NCI-H1436 (cell line): Measurements from ENCODE around the gene IGFBP3.

ENCODE experiments used
- DNase-seq: peaks from one replicate; lab custom pipeline; 2025; lab: John Stamatoyannopoulos, UW

IGFBP3 gene

DNA sequence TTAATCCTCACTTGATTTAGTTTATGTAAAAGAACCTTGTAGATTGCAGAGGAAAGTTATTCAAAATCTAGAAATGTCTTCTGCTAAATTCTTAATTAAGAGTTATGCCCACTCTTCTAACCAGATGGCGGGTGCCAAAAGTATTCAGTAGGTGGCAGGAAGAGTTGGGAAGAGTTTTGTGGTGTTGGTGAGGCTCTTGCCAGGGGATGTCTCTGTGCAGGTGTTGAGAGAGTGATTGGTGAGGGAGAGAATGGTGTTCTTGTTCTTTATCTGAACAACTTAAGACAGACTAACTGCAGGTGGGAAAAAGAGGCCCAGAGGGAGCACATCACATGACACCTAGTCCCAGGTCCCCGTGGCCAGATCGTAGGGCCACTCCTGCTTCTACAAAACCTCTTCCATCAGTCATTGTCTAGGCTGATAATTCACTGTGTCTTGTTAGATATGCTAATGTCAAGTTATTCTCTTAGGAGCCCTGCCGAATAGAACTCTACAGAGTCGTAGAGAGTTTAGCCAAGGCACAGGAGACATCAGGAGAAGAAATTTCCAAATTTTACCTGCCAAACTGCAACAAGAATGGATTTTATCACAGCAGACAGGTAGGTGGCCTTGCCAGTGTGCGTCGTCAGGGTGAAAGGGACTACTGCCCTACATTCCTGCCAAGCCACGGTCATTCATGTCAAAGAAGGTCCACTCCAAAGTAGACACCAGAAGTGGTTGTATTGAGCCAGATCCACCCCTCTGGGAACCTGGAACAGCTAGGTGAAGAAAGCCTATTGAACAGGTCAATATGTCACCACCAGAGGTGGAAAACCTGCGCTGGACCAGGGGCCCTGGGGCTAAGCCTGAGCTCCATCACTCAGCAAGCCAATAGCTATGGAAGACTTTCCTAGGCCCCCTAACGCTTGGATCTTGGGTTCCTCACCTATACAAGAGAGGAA lies 29.3 kb downstream of the IGFBP3 start:
- no peak for DNase-seq

DNA sequence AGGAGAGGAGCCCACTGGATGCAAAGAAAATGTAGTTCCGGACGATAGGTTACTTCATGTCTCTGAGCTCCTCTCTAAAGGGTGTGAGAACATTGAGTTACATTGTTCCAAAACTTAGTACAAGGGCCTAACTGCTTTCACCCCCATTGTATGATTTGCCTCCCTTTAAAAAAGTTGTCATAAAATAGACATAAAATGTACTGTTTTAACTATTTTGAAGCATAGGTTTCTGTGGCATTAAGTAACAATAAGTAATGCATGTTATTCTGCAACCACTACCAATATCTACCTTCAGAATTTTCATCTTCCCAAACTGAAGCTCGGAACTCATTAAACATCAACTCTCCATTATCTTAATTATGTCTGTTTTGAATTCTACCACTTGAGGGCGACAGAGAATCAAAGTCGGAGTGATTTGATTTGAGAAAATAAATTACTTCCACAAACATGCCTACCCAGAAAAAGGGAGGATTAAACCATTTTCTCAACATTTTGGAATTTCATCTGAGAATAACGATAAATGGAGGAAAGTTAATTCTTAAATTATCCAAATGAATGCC lies 30.1 kb downstream of the IGFBP3 start:
- DNase-seq, result peak; percentile 5

DNA sequence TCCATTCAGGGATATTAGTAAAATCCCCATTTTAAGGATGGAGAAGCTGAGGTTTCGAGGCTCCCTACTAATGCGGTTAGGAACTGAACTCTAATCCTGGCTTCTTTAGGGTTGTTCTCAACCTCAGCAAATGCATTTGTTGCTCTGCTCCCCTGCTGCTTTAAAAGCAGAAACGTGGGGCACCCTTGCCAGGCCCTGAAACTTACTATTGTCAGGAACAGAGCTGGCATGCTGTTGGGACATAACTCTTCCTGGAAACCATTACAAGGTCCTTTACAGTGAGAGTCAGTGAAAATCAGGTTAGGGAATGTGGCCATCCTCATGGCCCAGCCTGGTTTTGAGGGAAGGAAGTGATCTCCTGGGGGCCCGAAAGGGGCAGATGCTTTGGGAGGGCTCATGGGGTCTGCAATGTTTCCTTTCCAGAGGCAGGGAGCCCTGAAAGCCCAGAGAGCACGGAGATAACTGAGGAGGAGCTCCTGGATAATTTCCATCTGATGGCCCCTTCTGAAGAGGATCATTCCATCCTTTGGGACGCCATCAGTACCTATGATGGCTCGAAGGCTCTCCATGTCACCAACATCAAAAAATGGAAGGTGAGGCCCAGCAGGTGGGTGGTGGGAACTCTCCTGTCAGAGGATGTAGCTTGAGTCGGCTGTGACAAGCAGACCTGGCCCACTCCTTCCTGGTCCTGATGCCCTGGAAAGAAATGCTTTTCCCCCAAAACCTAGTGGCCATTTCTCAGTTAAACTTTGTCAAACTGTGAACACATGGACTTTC lies 30.8 kb downstream of the IGFBP3 start:
- DNase-seq, result no peak

DNA sequence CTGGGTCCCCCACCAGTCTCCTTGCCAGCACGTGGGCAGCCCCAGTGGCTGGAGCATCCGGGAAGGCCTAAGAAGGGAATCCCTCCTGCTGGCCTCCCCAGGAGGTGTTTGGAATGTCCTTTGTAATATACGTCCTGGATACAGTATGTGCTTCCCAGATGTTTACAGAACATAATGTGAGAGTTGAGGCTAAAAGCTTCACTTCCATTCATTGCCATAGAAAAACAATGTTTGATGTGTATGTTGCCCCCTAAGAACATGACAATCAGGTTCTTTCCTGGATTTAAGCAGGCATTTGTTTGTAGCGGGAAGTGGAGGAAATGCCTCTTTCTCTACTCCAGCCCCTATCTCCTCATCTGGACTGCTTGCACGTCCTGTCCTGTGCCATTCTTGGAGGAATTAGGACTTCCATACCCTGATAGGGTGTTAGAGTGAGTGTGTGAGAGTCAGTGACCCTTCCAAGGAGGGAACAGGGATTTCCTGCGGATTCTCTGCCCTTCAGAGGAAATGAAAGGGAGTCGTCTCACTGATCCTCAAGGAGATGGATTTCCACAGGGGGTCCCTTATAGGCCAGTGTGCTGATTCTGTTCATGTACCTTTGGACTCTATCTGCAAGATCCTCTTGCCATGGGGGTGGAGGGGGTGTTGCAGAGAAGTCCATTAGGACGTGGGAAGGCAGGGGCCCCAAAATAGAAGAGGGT lies 31.6 kb downstream of the IGFBP3 start:
- DNase-seq, result no peak

DNA sequence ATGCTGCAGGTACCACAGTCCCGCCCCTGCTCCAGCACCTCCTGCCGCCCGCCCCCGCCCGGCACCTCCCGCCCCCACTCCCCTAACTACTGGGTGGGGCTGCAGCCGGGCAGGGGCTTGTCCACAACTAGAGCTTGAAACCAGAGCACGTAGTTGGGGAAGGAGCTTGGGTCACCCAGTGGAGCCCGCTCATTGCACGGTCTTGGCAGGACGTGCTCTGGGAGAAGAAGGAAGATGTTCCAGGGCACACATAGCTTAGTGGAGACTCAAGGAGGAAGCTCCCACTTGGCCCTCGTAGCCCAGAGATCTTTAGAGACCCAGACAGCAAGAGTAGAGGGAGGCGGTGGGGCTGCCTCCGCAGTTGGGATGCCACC lies 32.1 kb downstream of the IGFBP3 start:
- no peak for DNase-seq

DNA sequence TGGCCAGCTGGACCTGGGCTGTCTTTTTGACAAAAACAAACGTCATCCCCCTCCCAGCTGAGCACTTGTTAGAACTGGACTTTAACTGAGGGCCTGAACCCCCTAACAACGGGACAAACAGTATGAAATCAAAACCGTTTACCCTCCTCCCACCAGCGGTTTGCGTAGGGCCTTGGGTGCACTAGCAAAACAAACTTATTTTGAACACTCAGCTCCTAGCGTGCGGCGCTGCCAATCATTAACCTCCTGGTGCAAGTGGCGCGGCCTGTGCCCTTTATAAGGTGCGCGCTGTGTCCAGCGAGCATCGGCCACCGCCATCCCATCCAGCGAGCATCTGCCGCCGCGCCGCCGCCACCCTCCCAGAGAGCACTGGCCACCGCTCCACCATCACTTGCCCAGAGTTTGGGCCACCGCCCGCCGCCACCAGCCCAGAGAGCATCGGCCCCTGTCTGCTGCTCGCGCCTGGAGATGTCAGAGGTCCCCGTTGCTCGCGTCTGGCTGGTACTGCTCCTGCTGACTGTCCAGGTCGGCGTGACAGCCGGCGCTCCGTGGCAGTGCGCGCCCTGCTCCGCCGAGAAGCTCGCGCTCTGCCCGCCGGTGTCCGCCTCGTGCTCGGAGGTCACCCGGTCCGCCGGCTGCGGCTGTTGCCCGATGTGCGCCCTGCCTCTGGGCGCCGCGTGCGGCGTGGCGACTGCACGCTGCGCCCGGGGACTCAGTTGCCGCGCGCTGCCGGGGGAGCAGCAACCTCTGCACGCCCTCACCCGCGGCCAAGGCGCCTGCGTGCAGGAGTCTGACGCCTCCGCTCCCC lies 32.7 kb downstream of the IGFBP3 start, which contains the start of gene IGFBP1:
Gene IGFBP1 (plus strand): TSS at position 304 of the 808 bp plus-strand sequence. CDS start 165 bp downstream, at position 469.
- no peak for DNase-seq

DNA sequence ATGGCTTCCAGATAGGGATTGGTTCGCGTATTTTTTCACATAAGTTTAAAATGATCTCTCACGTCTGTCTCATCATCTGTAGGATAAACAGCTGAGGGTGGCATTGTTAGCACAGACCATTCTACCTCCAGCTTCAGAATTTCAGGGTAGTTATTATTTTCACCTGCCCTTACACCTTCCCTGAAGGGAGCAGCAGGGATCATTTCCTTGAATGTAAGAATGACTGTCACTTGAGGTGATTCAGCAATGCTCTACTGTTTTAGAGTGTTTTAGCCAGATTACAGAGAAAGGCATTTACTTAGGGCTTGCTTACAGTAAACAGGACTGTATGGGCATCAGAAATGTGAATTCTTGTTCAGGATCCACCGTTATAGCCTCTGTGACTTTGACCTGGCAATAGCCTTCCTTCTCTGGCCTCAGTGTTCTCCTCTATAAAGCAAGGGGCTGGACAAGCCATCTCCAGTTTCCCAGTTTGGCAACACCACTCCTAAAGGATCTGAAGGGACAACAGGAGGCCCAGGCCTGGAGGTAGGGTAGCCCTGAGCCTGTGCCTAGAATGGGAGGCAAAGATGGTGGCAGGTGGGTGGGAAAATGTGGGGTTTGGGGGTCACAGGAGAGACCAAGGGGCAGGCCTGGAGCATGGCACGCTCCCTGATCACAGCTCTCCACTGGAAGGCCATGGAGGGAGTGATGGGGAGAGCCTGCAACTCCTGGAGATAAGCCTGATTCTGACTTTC lies 34.0 kb downstream of the IGFBP3 start:
- DNase-seq, result no peak

DNA sequence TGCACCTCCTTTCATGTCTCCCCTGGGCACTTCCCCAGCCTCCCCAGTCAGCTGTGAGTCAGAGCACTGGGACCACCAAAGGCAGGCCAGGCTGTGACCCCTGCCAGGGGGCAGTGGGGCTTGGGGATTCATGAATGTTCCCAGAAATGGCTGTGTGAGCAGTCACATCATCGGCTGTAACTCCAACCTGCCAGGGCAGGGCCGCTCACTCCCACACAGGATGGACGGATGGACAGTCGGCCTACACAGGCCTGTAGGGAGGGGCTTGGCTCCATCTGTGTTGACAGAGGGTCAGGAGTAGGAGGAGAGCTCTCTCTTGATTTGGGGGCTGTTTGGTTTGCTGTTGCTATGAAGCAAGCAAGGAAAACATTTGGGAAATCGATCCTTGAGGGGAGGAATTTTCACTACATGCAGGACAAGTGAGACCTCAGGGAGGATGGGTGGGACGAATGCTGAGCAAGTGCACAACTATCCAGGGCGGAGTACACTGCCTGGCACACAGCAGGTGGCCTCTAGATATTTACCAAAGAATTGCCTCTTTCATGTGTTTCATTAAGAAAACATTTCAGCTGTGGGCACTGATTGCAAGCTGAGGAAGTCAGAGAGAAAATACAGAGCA lies 35.7 kb downstream of the IGFBP3 start:
- no peak for DNase-seq

DNA sequence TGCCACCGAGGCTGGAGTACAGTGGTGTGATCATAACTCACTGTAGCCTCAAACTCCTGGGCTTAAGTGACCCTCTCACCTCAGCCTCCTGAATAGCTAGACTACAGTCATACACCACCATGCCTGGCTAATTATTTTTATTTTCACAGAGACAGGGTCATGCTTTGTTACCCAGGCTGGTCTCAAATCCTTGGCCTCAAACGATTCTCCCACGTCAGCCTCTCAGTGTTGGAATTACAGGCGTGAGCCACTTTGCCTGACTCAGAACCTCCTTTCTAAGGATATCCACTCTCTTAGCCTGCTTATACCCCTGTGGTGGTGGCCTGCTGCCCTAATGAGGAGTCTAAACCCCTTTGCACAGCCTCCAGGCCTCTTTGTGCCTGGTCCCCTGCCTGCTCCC lies 36.9 kb downstream of the IGFBP3 start:
- no peak for DNase-seq

DNA sequence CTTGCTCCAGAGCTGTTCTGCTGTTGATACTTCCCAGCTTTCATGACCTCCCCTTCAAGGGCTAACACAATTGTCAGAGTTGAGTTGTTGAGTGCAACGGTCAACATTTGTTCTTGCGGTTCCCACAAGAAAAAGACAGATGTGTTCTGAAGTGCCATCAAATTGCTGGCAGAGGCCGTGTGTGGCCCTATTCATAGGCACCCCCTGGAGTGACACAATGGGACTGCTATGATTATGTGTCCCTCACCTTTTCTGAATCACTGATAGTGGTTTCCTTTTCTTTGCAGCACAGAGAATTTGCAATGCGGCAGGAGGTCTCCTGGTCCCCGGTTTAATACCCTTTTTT lies 38.6 kb downstream of the IGFBP3 start:
- DNase-seq, result no peak

DNA sequence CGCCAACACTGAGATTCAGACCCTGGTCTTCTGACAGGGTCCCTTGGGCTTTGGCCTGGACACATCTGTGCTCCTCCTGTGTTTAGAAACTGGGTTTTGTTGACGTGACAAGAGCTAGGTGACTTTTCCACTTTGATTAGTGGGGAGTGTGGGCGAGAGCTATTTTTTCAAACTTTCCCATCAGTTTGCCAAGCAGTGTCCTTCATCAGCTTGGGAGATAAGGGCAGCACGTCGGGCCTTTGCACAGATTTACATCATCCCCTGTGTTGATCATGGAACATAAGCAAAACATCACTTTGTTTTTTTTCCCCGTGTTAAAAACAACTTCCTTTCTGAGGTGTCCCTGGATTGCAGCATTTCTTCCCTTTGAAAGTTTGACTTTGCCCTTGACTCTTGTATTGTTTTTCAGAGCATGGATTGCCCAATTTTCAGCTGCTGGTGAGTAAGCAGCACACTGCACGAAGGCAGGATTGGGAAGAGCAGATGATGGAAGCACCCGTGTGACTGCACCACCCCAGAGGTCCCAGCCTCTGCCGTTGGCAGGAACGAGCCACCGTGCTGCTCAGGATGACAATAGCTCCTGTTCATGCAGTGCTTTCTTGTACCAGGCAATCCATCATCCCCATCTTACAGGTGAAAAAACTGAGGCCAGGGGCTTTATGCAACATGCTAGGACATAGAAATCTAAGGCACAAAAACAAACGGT lies 39.2 kb downstream of the IGFBP3 start:
- DNase-seq, result no peak

DNA sequence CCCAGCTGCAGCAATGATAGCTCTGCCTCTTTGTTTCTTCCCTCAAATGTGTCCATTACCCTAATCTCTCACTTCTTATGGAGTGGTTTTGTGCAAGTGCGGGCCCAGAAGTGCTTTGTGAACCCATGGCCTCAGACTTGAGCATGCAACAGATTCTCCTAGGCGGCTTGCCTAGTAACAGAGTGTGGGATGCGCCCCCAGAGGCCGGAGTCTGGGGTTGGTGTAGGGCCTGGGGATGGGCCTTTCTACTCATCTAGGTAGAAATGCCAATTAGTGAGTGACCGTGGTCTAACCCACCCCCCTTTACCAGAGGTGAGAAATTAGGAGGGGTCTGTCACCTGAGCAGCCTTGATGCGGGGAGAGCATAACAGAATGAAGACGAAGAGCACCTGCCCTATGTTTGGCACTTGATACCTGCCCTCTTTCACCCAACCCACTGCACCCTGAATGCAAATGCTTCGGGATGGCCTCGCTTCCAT lies 39.8 kb downstream of the IGFBP3 start:
- no peak for DNase-seq

DNA sequence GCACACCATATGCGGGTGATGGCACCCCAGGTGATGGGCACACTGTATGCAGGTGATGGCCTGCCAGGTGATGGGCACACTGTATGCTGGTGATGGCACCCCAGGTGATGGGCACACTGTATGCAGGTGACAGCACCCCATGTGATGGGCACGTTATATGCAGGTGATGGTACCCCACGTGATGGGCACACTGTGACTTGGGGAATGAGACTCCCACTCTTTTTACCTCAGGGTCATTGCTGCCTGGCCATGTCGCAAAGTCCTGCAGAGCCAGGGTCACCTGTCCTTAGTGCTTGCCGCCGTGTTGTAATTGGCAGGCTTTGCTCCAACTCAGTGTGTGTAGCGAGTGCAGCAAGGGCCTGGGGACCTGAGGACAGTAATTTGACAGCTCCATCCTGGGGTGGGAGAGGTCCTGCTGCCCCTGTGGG lies 40.6 kb downstream of the IGFBP3 start:
- DNase-seq, result no peak

DNA sequence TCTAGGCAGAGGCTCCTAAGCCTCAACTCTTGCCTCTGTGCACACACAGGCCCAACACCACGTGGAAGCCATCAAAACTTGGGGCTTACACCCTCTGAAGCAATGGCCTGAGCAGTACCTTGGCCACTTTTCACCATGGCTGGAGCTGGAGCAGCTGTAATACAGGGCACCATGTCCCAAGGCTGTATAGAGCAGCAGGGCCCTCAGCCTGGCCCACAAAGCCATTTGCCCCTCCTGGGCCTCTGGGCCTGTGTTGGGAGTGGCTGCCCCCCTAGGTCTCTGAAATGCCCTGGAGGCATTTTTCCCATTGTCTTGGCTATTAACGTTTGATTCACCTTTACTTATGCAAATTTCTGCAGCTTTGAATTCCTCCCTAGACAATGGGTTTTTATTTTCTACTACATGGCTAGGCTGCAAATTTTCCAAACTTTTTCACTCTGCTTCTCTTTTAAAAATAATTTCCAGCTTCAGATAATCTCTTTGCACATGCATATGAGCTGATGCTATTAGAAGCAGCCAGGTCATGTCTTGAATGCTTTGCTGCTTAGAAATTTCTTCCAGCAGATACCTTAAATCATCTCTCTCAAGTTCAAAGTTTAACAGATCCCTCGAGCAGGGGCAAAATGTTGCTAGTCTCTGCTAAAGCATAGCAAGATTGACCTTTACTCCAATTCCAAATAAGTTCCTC lies 42.5 kb downstream of the IGFBP3 start:
- no peak for DNase-seq

DNA sequence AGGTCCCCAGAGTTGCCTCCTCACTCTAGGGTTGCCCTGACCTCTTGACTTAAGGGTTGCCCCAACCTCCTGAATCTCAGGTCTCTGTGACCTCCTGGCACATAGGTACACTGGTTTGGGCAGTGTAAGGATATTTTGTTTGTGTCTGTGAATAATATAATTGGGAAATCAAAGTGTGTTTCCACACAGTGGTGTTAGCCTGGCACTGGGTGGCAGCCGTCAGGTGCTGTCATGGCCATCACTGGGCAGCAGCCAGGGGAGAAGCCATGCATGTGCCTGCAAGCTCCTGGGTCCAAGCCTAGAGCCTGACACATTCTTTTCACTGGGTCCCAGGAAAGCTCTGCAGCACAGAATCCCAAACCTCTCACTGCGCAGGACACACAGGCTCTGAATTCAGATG lies 44.6 kb downstream of the IGFBP3 start:
- DNase-seq, result no peak

DNA sequence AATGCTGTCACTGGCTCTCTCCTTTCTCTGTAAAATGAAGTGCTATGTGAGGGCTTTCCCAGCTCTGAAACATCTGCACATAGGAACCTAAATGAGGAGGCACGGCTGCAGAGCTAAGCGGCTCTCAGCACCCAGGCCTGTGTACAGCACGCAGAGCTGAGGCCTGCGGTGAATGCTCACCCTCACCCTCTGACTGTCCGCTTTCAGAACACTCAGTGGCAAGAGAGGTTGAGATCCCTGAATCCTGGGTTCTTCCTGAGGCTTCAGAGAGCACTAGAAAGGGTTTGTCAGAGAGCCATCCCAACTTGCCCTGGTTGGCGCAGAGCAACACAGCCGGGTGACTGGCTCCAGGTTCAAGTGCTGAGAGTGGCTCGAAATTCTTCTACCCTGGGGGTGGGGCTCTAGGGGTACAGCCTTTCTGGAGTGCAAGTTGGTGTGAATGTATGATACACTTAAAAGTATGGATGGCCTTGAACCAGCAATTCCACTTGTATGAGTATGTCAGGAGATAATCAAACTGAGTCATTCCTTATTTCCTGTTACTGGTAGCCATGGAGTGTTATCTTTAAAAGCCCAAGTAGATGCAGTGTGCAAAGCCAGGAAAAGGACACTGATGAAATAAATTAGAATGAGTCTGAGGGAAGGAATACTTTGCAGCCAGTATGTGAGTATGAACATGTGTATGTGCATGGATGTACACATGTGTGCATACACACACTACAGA lies 46.5 kb downstream of the IGFBP3 start:
- DNase-seq, result no peak

DNA sequence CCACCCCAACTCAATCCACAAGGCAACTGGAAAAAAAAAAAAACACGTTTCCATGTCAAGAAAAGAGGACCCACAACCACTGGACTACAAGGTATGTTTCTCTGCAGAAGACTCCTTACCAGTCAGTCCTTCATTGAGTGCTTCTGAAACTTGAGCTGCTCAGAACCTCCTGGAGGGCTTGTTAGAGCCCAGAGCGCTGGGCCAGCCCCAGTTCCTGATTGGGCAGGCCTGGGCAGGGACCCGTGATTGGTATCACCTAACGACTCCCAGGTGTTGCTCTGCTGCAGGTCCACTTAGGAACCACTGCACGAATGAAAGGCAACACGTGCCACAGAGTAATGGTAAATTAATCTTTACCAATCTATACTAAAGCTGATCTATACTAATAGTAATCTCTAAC lies 47.7 kb downstream of the IGFBP3 start:
- no peak for DNase-seq

DNA sequence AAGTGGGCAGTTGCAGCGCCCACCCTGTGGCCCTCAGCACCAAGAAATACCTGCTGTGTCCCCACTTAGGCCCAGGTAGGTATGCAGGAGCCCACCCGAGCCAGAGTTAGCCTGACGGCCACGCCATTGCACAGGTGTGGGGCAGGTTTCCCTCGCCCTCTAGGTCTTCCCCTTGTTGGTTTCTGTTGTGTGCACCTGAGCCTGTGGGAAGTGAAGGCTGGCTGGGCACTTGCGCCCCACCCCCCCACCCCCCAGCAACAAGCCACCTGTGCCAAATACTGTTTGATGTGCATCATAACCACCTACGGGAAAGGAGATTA lies 48.1 kb downstream of the IGFBP3 start, which contains the start of gene CCDC201:
Gene CCDC201 (minus strand): TSS at position 48 of the 320 bp plus-strand sequence. CDS start 75 bp downstream, outside the sequence.
- DNase-seq, result no peak
